Nephron progenitor cell (in vitro differentiated cells): ENCODE measurements around the gene SSUH2.

Experiments
- DNase-seq: peaks from one replicate; pipeline ENCODE4 v3.0.0; 2021
- H3K27ac Mint-ChIP-seq: 2 replicates; pipeline ENCODE4 v1.8.0; 2021; ENCODE audit warnings: mild to moderate bottlenecking, moderate library complexity, mixed read lengths
- H3K27me3 Mint-ChIP-seq: 2 replicates; pipeline ENCODE4 v1.8.0; 2021; ENCODE audit warnings: mild to moderate bottlenecking, low read depth, mixed read lengths; ENCODE audit not compliant: poor library complexity
- H3K36me3 Mint-ChIP-seq: 2 replicates; pipeline ENCODE4 v1.8.0; 2021; ENCODE audit warnings: low read depth, mixed read lengths
- H3K4me1 Mint-ChIP-seq: 2 replicates; pipeline ENCODE4 v1.8.0; 2021; ENCODE audit warnings: mixed read lengths
- H3K4me3 Mint-ChIP-seq: 2 replicates; pipeline ENCODE4 v1.8.0; 2021; ENCODE audit warnings: mild to moderate bottlenecking, moderate library complexity, mixed read lengths
- H3K9me3 Mint-ChIP-seq: 2 replicates; pipeline ENCODE4 v1.8.0; 2021; ENCODE audit warnings: mild to moderate bottlenecking, moderate library complexity, mixed read lengths
- TF ChIP-seq, protein P1 (sequence below): fragments of 200-600 bp; sonication (generic); IDR thresholded peaks from 2 replicates; pipeline ENCODE4 v1.5.0; 2021; ENCODE audit warnings: antibody characterized with exemption

SSUH2 gene

DNA sequence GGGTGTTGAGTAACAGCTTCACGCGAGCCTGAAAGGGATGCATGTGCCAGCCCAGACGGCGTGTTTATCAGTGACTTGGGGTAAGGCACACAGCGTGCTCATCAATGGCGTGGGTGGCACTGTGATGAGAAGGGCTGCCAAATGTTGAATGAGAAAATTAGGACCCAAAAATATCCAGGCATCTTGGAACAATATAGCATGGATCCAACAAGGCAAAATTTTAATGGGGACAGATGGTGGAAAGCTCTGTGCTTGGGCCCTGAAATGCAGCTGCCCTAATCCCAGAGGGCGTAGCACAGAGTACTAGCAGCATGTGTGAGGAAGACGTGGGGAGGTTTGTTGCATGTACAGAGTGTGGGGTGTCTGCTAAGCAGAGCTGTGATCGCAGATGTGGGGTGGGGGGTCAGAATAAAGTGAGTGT is 48.9 kb downstream of the SSUH2 start:
- no peak overlapping the region for H3K27ac Mint-ChIP-seq
- H3K4me3 Mint-ChIP-seq, result no peak overlapping the region
- TF ChIP-seq, protein P1, sequence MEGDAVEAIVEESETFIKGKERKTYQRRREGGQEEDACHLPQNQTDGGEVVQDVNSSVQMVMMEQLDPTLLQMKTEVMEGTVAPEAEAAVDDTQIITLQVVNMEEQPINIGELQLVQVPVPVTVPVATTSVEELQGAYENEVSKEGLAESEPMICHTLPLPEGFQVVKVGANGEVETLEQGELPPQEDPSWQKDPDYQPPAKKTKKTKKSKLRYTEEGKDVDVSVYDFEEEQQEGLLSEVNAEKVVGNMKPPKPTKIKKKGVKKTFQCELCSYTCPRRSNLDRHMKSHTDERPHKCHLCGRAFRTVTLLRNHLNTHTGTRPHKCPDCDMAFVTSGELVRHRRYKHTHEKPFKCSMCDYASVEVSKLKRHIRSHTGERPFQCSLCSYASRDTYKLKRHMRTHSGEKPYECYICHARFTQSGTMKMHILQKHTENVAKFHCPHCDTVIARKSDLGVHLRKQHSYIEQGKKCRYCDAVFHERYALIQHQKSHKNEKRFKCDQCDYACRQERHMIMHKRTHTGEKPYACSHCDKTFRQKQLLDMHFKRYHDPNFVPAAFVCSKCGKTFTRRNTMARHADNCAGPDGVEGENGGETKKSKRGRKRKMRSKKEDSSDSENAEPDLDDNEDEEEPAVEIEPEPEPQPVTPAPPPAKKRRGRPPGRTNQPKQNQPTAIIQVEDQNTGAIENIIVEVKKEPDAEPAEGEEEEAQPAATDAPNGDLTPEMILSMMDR, result no peak
- DNase-seq, result no peak
- no peaks in the 10 kb centered on the region for H3K27me3 Mint-ChIP-seq
- peaks cover 16% of the 10 kb centered on the region for H3K4me1 Mint-ChIP-seq
- no peaks in the 10 kb centered on the region for H3K9me3 Mint-ChIP-seq
- H3K36me3 Mint-ChIP-seq, result no peaks in the 10 kb centered on the region

DNA sequence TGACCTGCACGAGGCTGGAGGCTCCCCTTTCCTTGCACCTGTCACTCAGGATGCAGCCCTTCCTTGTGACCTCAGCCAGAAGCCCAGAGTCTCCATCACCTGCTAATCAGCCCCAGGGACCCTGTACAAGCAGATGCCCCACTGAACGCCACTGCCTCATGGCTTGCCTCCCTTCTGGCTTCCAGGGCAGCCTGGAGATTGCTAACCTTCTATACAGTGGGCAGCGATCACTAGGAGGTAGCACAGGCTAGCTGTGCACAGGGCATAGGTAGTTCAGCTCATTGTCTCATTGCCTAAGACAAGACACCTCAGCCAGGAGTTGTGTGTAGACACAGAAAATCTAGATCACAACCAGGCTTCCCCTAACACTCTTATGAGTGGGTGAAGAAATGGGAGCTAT is 49.3 kb downstream of the SSUH2 start:
- no peak overlapping the region for H3K27ac Mint-ChIP-seq
- H3K4me3 Mint-ChIP-seq, result no peak overlapping the region
- H3K36me3 Mint-ChIP-seq, result no peaks in the 10 kb centered on the region
- H3K27me3 Mint-ChIP-seq, result no peaks in the 10 kb centered on the region
- H3K4me1 Mint-ChIP-seq, result peaks cover 16% of the 10 kb centered on the region
- DNase-seq, result no peak
- no peaks in the 10 kb centered on the region for H3K9me3 Mint-ChIP-seq
- TF ChIP-seq, protein P1, result no peak

DNA sequence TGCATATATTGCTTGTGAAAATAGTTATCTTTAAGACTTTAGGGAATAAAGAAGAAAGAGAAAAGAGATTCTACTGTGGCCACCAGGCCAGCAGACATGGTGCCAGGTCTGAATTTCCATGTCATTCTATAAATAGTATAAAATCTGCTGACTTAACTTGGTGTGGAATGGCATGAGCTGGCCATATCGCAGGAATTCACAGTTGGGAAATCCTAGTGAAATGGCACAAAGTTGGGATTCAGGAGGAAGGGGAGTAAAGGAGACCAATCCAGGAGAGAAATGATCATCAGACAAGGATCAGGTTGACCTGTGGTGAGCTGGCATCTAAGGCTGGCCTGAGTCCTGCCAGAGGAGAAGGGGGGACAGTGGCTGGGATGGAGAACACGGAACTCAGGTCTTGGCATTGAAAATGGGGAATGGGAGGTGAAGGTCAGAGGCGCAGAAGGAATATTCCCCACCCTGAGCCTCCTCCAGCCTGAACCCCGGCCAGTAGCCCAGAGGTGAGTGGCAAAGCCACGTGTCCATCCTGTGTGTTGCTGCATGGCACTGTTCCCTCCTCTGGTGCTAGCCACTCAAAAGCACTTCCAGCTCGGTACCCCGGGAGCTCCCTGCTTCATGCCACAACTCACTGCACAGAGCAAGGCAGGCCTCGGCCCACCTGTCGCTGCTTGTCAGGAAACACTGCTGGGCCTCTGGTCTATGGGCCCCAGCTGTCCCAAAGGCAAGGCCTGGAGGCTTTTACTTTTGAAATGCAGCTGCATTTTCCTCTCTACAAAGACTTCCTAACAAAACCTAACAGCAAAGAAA is 51.4 kb downstream of the SSUH2 start:
- peaks cover 22% of the 10 kb centered on the region for H3K4me1 Mint-ChIP-seq
- H3K27ac Mint-ChIP-seq, result no peak overlapping the region

DNA sequence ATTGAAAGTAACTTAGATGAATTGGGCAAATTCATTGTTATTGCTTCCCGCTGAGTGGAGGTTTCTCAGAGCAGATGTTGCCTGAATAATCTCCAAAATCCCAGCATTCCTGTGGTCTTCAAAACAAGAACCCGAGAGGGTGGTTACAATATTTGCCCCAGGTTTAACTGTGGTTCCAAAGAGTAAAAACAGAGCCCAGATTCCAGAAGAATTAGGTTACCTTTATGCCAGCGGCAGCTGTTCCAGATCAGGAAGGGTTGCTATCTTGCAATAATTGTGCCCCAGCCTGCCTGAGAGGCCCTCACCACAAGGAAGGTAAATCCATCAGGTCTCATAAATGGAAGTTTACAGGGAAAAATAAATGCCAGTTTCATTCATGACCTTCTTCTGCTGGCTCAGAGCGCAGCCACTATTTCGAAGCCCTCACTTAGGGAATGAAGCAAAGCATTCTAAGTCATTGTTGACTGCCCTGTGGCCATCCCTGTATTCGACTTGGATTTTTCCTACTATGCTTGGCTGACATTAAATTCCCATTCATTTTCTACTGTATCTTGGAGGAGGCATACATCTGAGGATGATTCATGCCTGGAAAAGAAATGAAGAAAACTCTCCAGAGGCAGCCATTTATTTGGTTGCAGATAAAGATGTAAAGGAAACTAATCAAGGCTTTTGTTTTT is 54.6 kb downstream of the SSUH2 start:
- Mint-ChIP-seq H3K9me3 (no peaks in the 10 kb centered on the region), H3K27me3 (no peaks in the 10 kb centered on the region), H3K27ac (no peak overlapping the region), H3K4me3 (no peak overlapping the region), H3K4me1 (peaks cover 7% of the 10 kb centered on the region), H3K36me3 (no peaks in the 10 kb centered on the region)
- DNase-seq, result no peak
- TF ChIP-seq, protein P1, result no peak

More for the DNA sequence above, 51.4 kb downstream of the SSUH2 start:
- DNase-seq, result no peak
- Mint-ChIP-seq H3K9me3 (no peaks in the 10 kb centered on the region), H3K36me3 (no peaks in the 10 kb centered on the region), H3K27me3 (no peaks in the 10 kb centered on the region), H3K4me3 (no peak overlapping the region)
- TF ChIP-seq, protein P1, result no peak

DNA sequence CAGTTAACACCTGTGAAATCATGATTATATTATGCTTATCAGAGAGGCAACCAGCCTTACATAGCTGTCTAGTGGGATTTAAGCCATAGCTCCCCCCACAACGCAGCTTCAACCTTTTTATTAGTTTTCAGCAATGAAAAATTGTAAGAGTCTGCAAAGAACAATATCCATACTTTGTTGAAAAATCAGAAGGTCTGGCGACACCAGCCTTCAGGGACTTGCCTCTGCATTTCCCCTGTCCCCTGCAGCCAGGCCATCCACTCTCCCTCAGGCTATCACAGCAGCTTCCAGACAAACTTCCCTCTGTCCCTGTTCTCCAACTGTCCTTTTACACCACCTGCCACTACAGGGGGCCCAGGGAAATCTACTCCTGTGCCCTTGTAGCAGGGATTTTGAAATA is 59.9 kb downstream of the SSUH2 start:
- Mint-ChIP-seq H3K9me3 (no peaks in the 10 kb centered on the region), H3K4me3 (no peak overlapping the region), H3K36me3 (no peaks in the 10 kb centered on the region), H3K4me1 (peaks cover 12% of the 10 kb centered on the region), H3K27me3 (no peaks in the 10 kb centered on the region), H3K27ac (no peak overlapping the region)
- TF ChIP-seq, protein P1, result no peak
- no peak for DNase-seq
